Hematopoietic multipotent progenitor cell treated with erythropoietin and hydrocortisone succinate and interleukin-3 and kit ligand, for 17 days (in vitro differentiated cells): ENCODE data around the gene SIGLEC5.
"Not testable (repeated sequence)": the region's sequence is repeated elsewhere in the genome, so short reads cannot be mapped to it uniquely, and the experiment has no call there.

Experiments used
- DNase-seq: peaks from one replicate; pipeline ENCODE4 v3.0.0-alpha.2; 2015; ENCODE audit warnings: low spot score

The SIGLEC5 gene, protein sequence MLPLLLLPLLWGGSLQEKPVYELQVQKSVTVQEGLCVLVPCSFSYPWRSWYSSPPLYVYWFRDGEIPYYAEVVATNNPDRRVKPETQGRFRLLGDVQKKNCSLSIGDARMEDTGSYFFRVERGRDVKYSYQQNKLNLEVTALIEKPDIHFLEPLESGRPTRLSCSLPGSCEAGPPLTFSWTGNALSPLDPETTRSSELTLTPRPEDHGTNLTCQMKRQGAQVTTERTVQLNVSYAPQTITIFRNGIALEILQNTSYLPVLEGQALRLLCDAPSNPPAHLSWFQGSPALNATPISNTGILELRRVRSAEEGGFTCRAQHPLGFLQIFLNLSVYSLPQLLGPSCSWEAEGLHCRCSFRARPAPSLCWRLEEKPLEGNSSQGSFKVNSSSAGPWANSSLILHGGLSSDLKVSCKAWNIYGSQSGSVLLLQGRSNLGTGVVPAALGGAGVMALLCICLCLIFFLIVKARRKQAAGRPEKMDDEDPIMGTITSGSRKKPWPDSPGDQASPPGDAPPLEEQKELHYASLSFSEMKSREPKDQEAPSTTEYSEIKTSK

DNA sequence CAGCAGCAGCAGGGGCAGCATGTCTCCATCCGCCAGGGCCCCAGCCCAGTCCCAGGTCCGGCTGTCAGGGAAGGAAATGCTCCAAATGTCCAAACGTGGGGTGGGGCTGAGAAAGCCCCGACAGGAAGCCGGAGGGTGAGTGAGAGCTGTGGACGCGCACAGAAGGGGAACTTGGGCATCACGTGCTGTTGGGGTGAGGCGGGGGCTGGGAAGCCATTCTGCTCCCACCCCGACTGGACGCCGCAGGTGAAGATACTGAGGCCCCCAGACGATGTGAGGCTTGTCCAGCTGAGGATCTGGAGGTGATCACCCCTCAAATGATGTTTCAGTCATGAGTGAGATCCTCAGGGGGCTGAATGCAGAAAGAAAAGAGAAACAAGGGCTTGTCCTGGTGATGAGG lies at the start of gene SIGLEC5:
TSS of gene SIGLEC5 (minus strand) at position 87 of the 400 bp plus-strand sequence. CDS start at position 21, 66 bp downstream.
- not testable (repeated sequence) for DNase-seq

DNA sequence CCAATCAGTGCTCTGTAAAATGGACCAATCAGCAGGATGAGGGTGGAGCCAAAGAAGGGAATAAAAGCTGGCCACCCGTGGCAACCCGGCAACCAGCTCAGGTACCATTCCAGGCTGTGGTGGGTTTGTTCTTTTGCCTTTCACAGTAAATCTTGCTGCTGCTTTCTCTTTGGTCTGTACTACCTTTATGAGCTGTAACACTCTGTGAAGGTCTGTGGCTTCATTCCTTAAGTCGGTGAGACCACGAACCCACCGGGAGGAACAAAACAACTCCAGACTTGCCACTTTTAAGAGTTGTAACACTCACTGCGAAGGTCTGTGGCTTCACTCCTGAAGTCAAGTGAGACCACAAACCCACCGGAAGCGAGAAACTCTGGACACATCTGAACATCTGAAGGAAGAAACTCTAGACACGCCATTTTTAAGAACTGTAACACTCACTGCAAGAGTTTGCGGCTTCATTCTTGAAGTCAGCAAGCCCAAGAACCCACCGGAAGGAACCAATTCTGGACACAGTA lies 46.4 kb upstream of the SIGLEC5 start:
- no peak for DNase-seq

DNA sequence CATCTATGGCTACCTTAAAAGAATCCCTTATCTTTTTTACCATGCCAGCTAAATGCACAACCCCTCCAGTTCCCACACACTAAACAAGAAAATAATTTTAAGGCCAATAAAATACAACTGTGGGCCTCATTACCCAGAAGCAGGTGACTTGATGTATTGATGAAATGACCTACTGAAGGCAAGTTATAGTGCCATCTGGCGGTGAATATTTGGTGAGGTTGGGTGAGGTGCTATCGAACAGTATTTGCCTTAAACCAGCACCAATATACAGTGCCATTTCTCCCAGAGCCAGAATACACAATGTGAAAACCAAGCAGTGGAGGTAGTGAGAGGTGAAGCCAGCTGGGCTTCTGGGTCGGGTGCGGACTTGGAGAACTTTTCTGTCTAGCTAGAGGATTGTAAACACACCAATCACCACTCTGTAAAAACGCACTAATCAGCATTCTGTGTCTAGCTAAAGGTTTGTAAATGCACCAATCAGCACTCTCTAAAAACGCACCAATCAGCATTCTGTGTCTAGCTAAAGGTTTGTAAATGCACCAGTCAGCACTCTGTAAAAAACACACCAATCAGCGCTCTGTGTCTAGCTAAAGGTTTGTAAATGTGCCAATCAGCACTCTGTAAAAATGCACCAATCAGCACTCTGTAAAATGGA lies 45.8 kb upstream of the SIGLEC5 start:
- peak; percentile 11 for DNase-seq

DNA sequence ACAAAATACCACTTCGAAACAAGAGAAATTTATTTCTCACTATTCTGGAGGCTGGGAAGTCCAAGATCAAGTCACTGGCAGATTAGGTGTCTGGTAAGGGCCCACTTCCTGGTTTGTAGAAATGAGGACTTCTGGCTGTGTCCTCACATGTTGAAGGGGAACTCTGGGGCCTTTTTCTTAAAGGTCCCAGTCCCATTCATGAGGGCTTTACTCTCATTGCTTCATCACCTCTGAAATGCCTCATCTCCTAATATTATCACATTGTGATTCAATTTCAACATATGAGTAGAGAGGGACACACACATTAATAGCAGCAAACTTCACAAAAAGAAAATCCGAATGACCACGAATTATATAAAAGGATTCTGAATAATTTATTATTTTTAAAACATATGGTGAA lies 38.0 kb upstream of the SIGLEC5 start:
- no peak for DNase-seq

DNA sequence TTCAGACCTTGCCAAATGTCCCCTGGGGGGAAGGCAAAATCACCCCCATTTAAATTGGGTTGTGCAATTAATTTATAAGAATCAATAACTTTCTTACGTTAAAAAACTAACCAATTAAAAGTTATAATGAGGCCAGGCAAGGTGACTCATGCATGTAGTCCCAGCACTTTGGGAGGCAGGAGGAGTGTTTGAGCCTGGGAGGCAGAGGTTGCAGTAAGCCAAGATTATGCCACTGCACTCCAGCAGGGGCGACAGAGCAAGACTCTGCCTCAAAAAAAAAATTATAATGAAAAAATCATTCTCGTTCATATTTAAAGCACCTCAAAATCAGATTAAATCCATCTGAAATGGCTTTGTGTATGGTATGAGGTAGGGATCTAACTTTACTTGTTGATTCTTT lies 34.8 kb upstream of the SIGLEC5 start:
- DNase-seq: no peak

DNA sequence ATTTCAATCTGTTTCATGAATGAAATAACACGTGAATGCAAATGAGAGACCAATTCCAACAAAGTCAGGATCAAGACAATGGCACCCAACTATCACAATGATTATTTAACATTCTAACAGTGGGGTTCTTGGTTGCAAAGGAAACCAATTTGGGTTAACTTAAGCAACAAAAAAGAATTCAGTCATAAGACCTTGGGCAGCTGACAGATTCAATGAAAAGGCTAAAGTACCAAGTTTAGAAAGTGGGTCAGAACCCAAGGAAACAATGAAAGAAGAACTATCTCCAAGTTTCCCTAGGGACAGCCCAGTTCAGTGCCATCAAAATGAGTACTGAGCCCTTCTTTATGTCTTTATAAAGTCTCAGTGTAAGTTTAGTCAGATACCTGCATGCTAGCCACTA lies 33.9 kb upstream of the SIGLEC5 start:
- DNase-seq: no peak

DNA sequence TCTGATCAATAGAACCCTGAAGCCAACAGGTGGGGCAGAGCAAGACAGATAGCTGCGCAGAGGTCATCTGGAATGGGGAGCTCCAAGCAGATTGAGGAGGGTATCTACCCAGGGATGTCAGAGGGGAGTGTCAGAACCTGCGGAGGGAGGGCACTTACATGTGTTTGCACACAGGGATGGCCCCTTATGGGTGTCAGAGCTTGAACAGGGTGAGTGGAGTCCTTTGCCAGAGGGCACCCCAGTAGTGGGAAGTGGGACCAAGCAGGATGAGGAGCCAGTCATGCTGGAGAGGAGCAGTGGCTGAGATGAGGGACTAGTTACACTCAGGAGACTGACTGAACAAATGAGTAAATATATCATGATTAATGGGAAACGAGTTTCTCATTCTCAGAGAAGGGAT lies 33.4 kb upstream of the SIGLEC5 start:
- no peak for DNase-seq

DNA sequence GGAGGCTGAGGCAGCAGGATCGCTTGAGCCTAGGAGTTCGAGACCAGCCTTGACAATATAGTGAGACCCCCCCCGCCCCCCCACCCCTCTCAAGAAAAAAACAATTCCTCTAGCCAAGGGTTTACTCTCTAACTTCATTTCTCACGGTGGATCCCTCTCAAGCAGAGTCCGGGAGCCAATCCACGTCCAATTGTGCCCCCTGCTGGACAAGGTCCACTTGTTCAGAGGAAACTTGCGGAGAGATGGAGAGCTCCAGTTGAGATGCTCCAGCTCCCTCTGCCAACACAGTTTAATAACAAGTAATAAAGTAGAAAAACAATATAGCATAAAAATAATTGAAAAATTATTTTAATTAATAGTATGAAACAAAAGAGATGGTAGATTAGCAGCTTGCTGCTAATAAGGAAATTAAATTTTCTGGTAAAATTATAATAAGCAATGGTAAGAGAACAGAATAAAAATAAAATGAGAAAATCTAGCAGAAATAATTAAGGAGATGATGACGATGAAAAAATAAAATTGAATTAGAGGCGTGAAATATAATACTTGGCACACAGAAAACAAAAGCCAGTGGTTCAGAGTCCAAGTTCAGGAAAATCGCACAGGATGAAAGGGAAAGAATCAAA lies 30.9 kb upstream of the SIGLEC5 start:
- peak; percentile 65 for DNase-seq

DNA sequence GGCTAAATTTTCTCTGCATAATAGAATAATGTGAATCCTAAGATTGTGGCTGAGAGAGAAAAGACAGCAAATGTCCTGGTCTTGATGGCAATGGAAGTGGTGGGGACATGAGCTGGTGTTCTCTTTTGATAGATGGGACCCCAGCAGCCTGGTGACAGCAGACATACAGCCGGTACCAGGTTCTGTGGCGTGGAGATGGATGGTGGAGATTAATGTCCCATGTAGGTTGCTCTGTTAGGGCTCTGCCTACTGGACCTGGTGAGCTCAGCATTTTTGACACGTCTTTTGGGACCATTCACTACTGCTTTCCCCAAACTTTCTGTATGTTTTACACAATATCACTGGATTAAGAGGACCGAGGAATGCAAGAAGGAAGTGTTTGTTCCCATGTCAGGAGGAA lies 24.6 kb upstream of the SIGLEC5 start:
- DNase-seq: no peak

DNA sequence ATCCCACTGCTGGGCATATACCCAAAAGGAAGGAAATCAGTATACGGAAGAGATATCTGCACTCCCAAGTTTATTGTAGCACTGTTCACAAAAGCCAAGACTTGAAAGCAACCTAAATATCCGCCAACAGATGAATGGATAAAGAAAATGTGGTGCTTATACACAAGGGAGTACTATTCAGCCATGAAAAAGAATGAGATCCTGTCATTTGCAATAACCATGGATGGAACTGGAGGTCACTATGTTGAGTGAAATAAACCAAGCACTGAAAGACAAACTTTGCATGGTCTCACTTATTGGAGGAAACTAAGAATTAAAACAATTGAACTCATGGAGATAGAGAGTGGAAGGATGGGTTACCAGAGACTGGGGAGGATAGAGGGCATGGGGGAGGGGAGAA lies 23.0 kb upstream of the SIGLEC5 start:
- no peak for DNase-seq

DNA sequence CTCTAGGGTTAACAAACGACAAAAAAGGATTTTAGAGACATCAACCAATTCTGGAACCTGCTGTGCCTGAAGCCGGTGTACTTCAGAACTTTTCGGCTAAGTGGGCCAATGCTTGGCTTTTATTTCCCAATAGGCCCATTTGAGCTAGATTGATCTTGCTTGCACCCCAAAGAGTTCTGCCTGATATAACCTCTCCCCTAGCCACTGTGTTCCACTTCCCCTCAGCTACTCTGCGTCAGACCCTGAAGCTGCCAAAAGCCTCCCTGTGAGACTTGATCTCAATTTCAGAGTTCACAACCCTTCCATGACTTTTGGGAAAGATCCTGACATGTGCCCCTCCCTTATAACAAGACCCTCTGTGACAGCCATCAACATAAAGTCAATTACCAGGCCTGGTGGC lies 22.1 kb upstream of the SIGLEC5 start:
- DNase-seq: no peak

DNA sequence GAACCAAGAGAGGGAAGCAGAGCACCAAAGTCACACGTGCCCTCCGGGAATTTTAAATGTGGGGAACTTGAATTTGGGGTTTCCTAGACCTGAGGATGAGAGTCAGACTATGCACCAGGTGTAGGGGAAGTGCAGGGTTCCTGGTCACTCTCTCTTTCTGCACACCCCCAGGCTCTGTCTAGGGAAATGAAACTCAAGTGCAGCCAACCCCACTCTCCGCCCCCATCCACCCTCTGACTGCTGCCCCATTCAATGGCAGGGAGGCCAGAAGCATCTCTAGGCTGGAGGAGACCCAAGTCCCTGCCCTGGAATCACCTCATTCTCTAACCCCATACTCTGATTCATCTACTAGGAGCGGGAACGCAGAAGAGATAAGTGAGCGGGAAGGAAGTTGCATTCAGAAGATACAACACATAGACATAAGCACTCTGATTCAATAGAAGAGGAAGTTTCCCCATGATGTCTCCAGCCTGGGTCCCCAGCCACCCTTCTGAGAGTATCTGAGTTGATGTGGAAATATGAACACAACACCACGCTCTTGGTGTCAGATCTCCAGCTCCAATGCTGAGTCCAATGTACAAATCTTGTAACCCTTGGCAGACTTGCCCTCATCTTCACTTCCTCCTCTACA lies 21.1 kb upstream of the SIGLEC5 start:
- DNase-seq: no peak

DNA sequence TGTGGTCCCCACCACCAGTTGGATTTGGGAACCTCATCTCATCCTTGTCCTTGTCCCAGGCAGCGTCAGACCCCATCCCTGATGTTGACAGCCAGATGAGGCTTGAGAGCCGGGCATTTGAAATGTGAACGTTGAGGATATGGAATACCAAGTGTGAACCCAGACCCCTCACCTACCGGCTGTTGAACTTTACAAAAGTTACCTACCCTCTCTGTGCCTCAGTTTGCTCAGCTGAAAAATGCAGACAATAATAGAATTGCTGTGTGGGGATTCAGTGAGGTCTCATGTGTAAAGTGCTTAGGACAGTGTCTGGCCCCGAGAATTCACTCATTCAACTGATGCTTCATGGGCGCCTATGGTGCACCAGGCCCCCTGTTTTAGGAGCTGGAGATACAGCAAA lies 17.1 kb upstream of the SIGLEC5 start:
- no peak for DNase-seq

DNA sequence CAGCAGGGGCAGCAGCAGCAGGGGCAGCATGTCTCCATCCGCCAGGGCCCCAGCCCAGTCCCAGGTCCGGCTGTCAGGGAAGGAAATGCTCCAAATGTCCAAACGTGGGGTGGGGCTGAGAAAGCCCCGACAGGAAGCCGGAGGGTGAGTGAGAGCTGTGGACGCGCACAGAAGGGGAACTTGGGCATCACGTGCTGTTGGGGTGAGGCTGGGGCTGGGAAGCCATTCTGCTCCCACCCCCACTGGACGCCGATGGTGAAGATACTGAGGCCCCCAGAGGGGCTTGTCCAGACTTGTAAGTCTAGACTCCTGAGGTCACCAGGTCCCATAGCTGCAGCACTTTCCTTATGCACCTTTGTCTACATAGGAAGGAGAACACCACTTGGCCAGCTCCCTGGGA lies 16.5 kb upstream of the SIGLEC5 start, which contains the start of gene SIGLEC14:
TSS of gene SIGLEC14 (minus strand) at position 96 of the 400 bp plus-strand sequence. CDS start at position 30, 66 bp downstream.
- not testable (repeated sequence) for DNase-seq

DNA sequence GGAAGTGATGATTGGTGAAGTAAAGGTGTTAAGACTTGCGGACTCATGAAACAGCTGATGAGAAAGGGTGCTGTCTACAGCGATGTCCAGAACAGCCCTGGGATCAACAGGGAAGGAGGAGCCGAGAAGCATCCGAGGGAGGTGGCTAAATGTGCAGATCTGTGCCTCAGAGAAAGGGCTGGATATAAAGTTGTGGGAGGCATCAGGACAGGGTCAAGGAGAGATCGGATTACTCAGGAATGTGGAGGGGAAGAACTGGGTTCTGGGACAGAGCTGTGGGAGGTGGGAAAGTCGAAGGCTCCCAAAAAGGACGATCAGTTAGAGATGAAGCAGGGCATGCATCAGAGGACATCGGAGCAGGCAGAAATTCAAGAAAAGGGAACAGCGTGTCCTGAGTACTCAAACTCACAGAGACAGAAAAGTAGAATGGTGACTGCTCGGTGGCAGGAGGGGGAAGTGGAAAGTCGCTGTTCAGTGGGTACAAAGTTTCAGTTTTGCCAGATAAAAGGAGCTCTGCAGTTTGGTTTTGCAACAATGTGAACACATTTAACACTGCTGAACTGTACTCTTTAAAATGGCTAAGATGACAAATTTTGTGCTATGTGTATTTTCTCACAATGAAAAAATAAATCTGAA lies 14.6 kb upstream of the SIGLEC5 start:
- no peak for DNase-seq

DNA sequence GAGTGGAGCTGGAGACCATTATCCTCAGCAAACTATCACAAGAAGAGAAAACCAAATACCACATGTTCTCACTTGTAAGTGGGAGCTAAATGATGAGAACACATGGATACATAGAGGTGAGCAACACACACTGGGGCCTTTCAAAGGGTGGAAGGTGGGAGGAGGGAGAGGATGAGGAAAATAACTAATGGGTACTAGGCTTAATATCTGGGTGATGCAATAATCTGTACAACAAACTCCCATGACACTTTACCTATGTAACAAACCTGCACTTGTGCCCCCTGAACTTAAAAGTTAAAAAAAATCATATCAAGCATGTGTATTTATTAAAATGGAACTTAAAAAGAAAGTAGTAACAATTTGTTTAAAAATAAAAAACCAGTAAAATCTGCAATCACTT lies 11.4 kb upstream of the SIGLEC5 start:
- no peak for DNase-seq

DNA sequence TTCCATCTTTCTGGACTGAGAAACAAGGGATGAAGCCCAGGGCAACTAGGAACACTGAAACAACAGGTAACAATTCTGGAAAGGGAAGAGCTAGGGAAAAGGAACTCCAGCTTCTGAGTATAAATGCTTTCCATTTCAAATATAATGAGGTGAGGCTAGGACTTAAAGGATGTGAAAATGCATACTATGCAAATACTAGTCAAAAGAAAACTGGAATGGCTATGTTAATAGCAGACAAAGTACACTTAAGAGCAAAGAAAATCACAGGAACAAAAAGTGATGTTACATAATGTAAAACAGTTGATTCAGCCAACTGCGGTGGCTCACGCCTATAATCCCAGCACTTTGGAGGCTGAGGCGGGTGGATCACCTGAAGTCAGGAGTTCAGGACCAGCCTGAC lies 10.2 kb upstream of the SIGLEC5 start:
- DNase-seq: no peak

DNA sequence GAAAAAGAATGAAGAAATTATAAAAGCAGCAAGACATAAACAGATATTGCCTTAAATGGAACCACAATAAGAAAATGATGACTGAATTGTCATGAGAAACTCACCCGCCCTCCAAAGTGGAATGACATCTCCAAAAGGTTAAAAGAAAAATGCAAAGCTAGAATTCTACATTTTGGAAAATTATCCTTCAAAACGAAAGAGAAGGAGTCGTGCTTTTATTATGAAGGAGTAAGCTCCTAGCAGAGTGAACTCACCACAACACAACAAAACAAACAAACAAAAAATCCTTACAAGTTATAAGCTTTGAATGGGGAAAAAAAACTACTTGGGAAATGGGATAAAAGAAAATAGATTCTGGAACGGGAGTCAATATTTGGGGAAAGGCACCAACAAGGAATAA lies 9.7 kb upstream of the SIGLEC5 start:
- DNase-seq: no peak

DNA sequence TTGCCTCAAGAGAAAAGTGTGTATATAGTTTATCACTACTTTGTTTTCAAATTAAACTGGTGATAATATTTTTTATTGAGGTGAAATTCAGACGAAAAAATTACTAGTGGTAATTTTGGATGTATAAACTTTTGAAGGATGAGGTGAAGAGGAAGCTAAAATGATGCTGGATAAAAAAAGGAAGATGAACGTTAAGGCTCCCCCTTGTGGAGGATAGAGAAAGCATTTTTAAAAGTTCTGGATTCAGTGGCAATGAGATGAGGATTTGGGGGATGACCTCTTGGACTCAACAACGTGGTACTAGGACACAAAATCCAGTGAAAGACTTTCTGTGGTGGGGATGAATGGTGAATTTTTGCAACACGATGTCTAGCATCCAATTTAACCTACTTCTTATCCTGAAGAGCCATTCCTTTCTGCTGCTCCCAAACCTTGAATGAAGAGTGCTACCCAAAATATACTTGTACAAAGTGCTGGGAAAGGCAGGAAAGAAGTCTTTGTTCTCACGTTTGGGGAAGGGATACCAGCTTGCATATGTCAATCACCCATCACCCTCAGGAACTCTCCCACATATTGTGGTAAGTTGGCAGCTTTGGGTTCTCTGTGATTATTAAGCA lies 7.3 kb upstream of the SIGLEC5 start:
- DNase-seq: peak; percentile 47

DNA sequence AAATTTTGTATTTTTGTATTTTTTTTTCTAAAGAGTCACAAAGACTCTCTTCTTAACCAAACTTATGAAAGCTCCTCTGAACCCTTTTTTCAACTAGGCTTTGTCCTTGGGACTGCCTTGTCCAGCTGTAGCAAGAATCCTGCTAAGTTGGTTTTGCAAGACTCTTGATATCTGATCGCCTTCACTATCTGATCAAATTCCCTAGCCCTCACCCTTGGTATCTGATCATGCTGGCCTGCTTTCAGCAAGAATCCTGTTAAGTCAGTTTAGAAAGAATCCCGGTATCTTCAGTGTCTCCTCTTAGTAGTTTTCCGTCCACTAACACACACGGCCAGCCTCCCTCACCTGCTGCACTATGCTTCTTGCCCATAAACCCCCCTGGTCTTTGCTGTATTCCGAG lies 1.9 kb upstream of the SIGLEC5 start:
- no peak for DNase-seq
